C4-2B (cell line): ENCODE data around the gene SLC39A11.

Source experiments
- ZFX ChIP-seq: fragments of 450-650 bp; IDR thresholded peaks from 2 replicates; pipeline ENCODE4 v1.6.1; 2017
- TF ChIP-seq, protein P1 (sequence below): fragments of 450-650 bp; conservative IDR thresholded peaks from 2 replicates; pipeline ENCODE4 v1.5.1; 2017; ENCODE audit warnings: mild to moderate bottlenecking

GRCh38 chr17:72921347-72922054 lies 171.0 kb downstream of the SLC39A11 start:
- TF ChIP-seq, protein P1, sequence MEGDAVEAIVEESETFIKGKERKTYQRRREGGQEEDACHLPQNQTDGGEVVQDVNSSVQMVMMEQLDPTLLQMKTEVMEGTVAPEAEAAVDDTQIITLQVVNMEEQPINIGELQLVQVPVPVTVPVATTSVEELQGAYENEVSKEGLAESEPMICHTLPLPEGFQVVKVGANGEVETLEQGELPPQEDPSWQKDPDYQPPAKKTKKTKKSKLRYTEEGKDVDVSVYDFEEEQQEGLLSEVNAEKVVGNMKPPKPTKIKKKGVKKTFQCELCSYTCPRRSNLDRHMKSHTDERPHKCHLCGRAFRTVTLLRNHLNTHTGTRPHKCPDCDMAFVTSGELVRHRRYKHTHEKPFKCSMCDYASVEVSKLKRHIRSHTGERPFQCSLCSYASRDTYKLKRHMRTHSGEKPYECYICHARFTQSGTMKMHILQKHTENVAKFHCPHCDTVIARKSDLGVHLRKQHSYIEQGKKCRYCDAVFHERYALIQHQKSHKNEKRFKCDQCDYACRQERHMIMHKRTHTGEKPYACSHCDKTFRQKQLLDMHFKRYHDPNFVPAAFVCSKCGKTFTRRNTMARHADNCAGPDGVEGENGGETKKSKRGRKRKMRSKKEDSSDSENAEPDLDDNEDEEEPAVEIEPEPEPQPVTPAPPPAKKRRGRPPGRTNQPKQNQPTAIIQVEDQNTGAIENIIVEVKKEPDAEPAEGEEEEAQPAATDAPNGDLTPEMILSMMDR, result no peak
- TF ChIP-seq ZFX, result no peak
